ENCODE measurements around the gene CLSTN1.
"Not testable (repeated sequence)": the region's sequence is repeated elsewhere in the genome, so short reads cannot be mapped to it uniquely, and the experiment has no call there.

CLSTN1 gene

DNA sequence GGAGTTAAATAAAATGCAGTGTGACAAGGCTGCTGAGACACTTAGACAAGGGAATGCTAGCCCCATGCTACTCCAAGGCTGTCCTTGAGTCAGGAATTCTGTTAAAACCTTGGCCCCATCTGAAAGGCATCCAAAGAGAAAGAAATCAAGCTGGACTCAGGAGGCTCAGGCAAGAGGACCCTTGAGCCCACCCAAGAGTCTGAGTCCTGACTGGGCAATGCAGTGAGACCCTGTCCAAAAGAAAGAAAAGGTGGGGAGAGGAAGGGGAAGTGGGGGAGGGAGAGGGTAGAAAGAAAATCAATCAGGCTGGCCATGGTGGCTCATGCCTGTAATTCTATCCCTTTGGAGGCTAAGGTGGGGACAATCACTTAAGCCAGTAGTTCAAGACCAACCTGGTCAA, 26.7 kb downstream of the CLSTN1 start:
- DNase-seq (ENCODE audit: low spot score) = no peak

DNA sequence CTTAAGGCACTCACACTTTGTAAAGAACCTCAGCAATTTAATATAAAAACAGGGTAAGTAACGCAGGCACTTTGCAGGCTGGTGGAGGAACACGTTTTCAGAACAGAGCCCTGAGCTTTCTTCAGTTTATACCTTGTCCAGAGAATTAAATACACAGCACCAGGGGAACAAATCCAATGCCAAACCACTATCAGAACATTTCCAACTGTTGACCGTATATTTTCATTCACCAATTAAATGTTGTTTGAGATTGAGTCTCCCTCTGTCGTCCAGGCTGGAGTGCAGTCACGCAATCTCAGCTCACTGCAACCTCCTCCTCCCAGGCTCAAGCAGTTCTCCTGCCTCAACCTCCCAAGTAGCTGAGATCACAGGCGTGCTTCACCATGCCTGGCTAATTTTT, 29.7 kb downstream of the CLSTN1 start:
- DNase-seq (ENCODE audit: low spot score) = no peak

DNA sequence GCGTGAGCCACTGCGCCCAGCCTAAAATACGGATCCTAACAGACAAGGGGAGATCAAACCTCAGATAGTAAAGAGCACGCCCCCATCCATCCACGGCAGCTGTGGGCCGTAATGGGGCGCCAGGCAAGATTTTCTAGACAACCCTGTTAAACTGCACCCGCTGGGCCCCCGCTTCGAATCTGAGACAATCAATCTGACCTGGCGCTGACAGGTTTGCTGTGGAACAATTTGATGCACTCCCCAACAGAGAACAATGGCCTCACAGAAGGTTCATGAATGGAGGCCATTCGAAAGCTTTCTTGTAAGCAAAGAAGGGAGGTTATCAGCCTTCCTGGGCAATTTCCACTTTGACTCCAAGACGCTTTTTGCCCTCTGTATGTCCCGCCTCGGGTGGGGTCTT, 30.5 kb downstream of the CLSTN1 start:
- no peak for DNase-seq (ENCODE audit: low spot score)

DNA sequence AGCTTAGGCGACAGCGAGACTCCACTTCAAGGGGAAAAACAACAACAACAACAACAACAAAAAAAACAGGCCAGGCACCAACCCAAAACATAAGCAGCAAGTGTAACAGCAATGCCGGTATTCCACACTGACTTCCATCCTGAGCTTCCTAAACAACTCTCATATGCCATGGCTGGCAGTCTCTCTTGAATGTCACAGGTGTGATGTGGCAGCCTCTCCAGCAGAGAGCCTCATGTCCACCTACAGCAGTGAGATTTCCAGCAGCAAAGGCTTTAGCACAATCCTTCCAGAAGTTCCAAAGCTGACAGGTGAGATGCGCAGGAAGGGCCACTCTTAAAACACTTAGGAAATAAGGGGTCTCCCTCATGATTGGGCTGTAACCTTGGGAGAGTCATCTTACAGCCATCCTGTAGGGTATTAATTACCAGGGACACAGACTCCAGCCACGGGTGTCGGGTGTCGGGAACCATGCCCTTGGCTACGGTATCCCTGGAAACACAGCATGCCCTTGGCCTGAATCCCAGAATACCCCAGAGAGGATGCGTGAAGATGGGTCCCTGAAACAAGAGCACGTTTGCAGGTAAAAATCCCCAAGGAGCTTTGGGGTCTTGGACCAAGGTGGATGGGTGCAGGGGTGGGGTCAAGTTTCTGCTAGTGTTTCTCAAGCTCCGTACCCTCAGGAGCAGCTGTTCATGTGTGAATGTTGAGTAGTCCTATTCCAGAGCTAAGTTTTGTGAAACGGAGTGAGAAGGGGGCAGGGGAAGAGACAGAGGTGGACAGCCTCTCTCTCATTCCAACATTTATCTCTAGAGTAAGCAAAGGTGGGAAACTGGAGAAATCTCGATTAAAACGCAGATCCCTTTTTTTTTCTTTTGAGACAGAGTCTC, 31.4 kb downstream of the CLSTN1 start:
- no peak for DNase-seq (ENCODE audit: low spot score)

DNA sequence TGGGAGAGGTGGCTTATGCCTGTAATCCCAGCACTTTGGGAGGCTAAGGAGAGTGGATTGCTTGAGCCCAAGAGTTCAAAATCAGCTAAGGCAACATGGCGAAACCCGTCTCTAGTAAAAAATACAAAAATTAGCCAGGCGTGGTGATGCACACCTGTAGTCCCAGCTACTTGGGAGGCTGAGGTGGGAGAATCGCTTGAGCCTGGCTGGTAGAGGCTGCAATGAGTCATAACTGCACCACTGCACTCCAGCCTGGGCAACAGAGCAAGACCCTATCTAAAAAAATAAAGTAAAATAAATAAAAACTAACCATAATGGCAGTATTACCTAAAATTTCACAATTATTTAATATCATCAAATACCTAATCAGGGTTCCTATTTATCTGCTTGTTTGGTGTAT, 34.1 kb downstream of the CLSTN1 start:
- DNase-seq (ENCODE audit: low spot score) = not testable (repeated sequence)

DNA sequence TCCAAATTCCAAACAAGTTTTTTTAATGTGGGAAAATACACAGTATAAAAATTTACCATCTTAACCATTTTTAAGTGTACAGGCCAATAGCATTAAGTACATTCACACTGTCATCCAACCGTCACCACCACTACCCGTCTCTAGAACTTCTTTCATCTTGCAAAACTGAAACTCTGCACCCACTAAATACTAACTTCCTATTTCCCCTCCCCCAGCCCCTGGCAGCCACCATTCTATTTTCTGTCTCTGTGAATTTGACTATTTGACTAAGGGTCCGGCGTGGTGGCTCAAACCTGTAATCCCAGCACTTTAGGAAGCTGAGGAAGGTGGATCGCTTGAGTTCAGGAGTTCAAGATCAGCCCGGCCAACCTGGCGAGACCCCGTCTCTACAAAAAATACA, 36.1 kb downstream of the CLSTN1 start:
- DNase-seq (ENCODE audit: low spot score) = no peak

DNA sequence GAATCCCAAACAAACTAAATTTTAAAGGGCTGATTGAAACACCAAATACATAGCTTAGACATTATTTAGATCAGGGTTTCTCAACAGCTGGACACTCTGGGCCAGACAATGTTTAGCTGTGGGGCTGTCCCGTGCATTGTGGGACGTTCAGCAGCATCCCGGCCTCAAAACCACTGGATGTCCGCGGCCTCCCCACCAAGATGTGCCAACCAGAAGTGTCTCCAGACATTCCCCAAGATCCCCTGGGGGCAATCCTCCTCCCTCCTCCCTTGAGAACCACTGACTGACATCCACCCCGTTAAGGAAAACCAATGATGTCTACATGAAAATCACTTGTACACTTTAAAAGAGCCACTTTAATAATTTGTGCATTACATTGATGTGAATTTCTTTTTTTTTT, 38.4 kb downstream of the CLSTN1 start:
- DNase-seq (ENCODE audit: low spot score) = no peak

DNA sequence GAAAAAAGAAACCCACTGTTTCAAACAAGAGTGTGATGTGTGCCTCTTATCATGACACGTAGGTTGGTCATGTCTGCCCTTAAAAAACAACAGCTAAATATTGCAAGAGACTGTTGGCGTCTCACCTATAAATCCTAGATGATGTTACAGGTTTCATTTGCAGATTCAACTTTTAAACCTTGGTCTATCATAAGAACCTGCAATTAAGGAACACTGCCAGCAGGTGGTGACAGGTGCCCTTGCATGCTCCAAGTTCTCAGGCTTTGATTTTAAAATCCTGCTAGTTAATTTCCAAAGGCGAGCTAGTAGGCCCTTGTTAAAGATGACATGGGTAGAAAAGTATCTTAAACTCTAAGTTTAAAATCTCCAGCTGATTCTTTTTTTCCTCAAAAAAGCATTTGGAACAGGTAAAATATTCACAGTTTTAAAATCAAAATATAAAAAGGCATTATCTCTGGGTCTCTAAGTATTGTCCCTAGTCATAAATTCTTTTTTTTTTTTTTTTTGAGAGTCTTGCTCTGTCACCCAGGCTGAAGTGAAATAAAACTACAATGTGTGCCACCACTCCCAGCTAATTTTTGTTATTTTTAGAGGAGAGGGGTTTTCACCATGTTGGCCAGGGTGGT, 39.1 kb downstream of the CLSTN1 start:
- DNase-seq (ENCODE audit: low spot score) = no peak

DNA sequence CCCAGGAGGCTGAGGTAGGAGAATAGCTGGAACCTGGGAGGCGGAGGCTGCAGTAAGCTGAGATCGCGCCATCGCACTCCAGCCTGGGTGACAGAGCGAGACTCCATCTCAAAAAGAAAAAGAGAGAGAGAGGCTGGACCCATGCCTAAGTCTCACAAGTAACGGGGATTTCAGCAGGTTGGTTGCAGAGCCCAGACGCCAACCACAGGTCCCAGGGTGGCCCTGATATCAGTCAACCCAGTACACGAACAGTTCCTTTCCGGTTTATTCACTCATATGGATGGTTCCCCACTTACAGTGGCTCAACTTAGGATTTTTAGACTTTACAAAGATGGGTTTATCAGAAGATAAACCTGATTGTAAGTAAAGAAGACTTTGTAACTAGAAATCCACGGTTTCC, 40.9 kb downstream of the CLSTN1 start:
- DNase-seq (ENCODE audit: low spot score) = no peak

DNA sequence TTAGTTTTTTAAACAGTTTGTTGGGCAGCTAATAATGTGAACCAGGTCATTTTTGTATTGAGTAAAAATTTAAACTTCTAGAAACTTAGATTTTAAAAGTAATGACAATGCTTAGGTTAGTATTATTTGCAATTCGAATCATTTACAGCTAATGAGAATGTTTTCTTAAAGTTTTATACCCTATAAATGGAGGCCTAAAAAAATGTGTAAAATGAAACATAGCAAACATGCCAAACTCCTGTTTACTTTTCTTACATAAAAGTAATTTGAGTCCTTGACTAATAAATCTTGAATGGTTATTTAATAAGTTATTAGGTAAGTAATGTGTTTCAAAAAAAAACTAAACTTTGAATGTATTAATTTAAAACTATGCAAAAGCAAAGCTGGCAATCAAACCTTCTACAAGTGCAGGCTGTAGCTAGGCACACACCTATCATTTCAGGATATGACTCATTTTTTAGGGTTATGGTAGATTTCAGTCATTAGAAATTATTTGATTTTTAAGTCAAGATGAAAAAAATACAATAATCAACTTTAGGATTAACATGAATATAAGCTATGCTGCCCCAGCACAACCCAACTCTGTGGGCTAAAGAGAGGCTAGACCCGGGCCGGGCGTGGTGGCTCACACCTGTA, 41.5 kb downstream of the CLSTN1 start:
- DNase-seq (ENCODE audit: low spot score) = no peak

DNA sequence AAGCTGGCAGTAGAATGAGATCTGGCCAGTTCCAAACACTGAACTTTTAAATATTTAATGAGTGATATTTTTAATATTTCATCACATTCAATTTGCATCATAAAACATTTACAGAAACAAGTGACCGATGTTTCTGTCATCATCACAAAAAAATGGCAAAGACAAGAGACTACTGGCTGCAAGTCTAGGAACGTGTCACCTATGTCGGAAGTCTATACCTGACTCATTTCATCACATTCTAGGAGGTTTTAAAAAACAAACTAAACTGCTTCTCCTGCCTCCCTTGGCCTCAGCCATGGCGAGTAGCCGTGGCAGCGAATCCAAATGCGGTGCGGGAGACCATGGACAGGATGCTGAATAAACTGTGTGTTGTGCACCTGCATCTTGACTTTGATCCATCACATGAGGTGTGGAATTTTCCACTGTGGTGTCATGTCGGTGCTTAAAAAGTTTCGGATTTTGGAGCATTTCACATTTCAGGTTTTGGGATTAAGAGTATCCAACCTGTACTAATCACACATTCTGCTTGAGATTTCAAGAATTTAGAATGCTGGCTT, 43.1 kb downstream of the CLSTN1 start:
- no peak for DNase-seq (ENCODE audit: low spot score)

DNA sequence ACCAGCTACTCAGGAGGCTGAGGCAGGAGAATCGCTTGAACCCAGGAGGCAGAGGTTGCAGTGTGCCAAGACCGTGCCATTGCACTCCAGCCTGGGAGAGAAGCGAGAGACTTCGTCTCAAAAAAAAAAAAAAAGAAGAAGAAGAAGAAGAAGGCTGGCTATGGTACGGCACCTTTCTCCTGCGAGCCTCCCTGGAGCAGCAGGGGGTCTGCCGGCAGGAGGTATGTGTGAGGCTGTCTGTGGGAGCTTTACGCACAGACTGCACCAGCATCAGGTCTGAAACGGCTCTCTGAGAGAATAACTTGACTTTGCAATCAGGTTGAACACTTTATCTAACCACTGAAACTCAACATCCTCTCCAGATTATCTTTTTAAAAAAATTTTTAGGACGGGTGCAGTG, 44.9 kb downstream of the CLSTN1 start:
- DNase-seq (ENCODE audit: low spot score) = no peak

DNA sequence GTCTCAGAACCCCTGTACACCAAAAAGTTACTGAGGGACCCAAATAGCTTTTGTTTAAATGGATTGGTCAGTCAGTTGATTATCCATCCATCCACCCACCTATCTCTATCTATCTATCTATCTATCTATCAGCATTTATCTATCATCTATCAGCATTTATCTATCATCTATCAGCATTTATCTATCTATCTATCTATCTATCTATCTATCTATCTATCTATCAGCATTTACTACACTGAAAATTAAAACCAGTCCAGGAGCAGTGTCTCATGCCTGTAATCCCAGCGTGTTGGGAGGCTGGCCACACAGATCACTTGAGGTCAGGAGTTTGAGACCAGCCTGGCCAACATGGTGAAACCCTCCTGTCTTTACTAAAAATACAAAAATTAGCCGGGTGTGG, 47.1 kb downstream of the CLSTN1 start:
- DNase-seq (ENCODE audit: low spot score) = no peak

DNA sequence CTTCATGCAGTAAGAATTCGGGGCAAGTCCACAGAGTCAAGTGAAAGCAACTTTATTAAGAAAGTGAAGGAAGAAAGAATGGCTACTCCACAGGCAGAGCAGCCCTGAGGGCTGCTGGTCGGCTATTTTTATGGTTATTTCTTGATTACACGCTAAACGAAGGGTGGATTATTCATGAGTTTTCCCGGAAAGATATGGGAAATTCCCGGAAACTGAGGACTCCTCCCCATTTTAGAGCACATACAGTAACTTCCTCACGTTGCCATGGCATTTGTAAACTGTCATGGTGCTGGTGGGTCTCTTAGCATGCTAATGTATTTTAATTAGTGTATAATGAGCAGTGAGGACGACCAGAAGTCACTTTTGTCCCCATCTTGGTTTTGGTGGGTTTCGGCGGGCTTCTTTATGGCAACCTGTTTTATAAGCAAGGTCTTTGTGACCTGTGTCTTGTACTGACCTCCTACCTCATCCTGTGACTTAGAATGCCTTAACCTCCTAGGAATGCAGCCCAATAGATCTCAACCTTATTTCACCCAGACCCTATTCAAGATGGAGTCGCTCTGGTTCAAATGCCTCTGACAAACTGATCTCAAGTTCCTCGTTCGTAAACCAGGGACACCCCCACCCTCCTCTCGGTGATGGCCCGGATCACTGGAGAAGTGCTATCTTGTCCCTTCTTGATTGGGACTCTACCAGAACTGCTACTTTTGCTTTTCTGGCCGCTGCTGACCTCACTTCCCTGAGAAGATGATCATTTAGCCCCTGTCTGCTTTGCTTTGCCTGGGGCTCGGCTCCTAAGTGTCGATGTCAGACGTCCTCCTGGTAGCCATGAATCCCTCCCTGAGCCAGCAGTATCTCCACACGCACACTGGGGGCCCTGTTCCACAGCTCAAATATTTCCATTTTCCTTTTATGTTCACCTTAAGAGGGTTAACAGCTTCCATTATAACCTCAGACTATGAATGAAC, 48.8 kb downstream of the CLSTN1 start:
- DNase-seq (ENCODE audit: low spot score) = no peak

DNA sequence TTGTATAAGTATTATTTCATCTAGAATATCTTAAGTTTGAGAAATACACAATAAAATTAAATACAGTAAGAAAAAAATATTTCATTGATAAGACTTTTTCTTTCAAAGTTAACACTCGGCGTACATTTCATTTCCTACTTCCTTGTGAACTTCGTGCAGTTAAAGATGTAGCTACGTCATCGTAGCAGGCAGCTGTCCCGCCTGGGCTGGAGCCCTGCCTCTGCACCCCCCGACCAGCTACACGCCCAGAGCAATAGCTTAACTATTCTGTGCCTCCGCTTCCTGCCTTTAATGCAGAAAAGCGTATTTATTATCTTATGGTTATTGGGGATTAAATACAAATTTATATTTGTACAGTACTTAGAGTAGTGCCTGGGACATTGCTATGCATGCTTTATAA, 53.5 kb downstream of the CLSTN1 start:
- no peak for DNase-seq (ENCODE audit: low spot score)

DNA sequence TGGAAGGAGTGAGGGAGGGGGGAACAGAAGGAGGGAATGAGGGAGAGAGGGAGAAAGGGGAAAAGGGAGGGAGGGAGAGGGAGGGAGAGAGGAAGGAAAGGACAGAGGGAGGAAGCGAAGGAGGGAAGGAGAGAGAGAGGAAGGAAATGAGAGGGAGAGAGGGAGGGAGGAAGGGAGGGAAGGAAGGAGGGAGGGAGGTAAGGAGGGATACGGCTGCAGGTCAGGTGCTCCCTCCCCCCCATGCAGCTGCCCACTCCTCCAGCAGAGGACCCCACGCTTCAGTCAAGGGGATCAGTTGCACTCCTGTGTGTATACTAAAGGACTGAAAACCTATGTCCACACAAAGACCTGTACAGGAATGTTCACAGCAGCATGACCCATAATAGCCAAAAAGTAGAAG, 54.8 kb downstream of the CLSTN1 start:
- no peak for DNase-seq (ENCODE audit: low spot score)

DNA sequence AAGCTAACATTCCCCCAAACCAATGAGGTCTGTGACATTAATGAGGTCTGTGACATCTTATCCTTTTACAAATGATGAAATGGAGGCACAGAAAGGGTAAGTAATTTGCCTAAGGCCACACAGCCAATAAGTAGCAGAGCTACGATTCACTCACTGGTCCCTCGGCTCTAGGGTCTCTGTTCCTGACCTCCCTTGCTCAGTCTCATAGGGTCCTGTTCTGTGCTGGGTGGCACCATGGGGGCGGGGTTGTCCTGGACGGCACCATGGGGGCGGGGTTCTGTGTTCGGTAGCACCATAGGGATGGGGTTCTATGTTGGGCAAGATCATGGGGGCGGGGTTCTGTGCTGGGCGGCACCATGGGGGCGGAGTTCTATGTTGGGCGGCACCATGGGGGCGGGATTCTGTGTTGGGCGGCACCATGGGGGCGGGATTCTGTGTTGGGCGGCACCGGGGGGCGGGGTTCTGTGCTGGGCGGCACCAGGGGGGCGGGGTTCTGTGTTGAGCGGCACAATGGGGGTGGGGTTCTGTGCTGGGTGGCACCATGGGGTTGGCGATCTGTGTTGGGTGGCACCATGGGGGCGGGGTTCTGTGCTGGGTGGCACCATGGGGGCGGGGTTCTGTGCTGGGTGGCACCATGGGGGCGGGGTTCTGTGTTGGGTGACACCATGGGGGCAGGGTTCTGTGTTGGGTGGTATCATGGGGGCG, 55.6 kb downstream of the CLSTN1 start:
- no peak for DNase-seq (ENCODE audit: low spot score)

DNA sequence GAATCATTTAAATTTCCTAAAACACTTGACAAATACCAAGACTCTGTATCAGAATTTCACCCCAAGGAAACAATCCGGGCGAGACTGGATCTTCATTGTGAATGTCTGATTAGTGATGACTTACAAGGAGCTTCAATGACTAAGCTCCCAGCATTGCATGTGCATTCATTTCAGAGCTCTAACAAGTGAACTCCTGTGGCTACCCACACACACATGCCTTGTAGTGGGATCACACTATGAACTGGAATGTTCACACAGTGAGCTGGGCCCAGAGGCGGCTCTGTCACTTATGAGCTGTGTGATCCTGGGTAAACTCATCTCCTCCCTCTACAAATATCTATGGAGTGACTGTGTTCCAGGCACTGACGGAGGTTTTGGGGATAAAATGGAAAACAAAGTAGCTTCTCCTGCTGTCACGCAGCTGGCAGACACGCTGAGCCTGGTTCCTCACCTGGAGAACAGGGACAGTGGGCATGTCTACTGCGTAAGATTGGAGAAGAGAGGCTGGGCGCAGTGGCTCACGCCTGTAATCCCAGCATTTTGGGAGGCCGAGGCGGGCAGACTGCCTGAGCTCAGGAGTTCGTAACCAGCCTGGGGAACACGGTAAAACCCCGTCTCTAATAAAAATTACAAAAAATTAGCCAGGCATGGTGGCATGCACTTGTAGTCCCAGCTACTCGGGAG, 56.9 kb downstream of the CLSTN1 start:
- peak; percentile 56 for DNase-seq (ENCODE audit: low spot score)

DNA sequence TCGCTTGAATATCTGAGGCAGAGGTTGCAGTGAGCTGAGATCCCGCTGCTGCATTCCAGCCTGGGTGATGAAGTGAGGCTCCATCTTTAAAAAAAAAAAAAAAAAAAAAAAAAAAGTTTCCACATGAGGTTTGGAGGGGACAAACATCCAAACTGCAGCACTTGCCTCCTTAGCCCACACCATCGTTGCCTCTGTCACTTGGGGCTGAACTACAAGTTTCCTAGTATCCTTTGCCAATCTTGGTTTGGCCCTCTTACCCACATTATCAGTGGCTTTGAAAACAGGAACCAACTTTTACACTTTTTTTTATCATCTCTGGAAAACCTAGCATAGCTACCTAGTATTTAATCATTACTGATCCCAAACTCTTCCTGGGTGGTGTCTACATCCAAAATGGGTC, 59.2 kb downstream of the CLSTN1 start:
- DNase-seq (ENCODE audit: low spot score) = no peak

DNA sequence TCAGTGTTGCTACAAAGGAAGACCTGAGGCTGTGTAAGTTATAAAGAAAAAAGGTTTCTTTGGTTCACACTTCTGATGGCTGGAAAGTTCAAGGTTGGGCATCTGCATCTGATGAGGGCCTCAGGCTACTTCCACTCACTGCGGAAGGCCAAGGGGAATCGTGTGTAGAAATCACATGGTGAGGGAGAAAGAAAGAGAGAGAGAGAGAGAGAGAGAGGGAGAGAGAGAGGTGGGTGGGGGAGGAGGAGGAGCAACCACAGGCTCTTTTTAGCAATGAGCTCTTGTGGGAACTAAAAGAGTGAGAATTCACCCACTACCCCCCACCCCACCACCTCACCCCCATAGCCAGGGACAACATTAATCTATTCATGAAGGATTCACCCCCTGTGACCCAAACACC, 59.9 kb downstream of the CLSTN1 start:
- no peak for DNase-seq (ENCODE audit: low spot score)

DNA sequence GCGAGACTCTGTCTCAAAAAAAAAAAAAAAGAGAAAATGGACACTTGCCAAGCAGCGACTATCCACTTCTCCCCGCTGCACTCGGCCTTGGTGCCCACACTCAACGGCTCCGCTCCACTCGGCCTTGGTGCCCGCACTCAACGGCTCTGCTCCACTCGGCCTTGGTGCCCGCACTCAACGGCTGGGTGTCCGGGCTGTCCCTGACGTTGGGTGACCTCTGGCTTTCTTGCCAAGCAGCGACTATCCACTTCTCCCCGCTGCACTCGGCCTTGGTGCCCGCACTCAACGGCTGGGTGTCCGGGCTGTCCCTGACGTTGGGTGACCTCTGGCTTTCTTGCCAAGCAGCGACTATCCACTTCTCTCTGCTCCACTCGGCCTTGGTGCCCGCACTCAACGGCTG, 61.3 kb downstream of the CLSTN1 start:
- not testable (repeated sequence) for DNase-seq (ENCODE audit: low spot score)

All from putamen (tissue), 1 donor.